Adipocyte (in vitro differentiated cells): ENCODE data around the gene SCYL3.
"Not testable (repeated sequence)": the region's sequence is repeated elsewhere in the genome, so short reads cannot be mapped to it uniquely, and the experiment has no call there.

Experiments used
- DNase-seq: peaks from one replicate; pipeline ENCODE4 v3.0.0-alpha.2; 2015; ENCODE audit warnings: low read depth
- H3K27me3 ChIP-seq: replicated peaks from 2 replicates; pipeline ENCODE4 v1.7.0; 2013; ENCODE audit warnings: mild to moderate bottlenecking, low read length, moderate library complexity; ENCODE audit not compliant: control insufficient read depth, insufficient read depth
- H3K36me3 ChIP-seq: 2 replicates; pipeline ENCODE4 v1.7.0; 2013; ENCODE audit warnings: low read length, mild to moderate bottlenecking, moderate library complexity; ENCODE audit not compliant: control insufficient read depth, insufficient read depth, severe bottlenecking
- H3K4me1 ChIP-seq: 2 replicates; pipeline ENCODE4 v1.7.0; 2013; ENCODE audit warnings: mild to moderate bottlenecking, low read length, moderate library complexity; ENCODE audit not compliant: control insufficient read depth, insufficient read depth
- H3K4me3 ChIP-seq: 2 replicates; pipeline ENCODE4 v1.7.0; 2013; ENCODE audit warnings: mild to moderate bottlenecking, low read length, moderate library complexity
- H3K9ac ChIP-seq: 2 replicates; pipeline ENCODE4 v1.7.0; 2013; ENCODE audit warnings: mild to moderate bottlenecking, low read length, moderate library complexity
- H3K9me3 ChIP-seq: 2 replicates; pipeline ENCODE4 v1.7.0; 2013; ENCODE audit warnings: mild to moderate bottlenecking, low read length, moderate library complexity; ENCODE audit not compliant: control insufficient read depth

Gene SCYL3

DNA sequence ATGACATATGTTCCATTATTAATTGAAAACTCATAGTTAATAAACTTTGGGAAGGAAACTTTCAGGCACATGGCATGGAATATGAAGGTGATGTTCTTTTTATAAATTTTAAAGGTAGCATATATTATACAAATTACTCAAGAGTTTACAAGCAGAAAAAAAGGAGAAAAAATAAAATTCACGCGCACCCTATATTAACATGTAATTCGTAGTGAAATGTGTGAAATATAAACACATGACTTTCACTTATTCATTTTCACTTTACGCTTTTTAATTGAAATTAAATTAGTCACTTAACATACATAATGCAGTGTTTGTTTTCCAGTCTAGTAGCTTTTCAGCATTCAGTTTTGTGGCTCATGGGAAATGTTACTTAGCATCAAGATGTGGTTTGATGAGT lies 27.4 kb upstream of the SCYL3 start:
- Histone ChIP-seq H3K9ac (no peak overlapping the region), H3K4me1 (peaks cover 3% of the 10 kb centered on the region)

DNA sequence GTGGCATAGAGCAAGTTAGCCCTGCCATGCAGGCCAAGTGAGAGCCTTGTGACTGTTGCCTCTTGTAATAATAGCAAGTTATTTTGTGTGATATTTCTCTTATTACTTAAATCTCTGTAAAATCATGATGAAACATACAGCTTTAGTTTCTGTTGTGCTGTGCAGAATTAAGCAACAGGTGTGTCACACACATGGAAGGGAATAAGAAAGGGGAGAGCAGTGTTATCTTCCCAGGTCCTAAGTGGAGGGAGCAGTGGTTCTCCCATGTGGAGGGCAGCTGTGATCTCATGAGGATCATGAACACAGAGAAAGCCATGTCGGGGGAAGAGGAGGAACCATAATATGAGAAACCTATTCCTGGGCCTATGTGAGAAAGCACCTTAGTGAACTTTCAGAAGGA lies 25.2 kb upstream of the SCYL3 start:
- Histone ChIP-seq H3K9me3 (no peaks in the 10 kb centered on the region), H3K9ac (no peak overlapping the region)

More for the DNA sequence above, 27.4 kb upstream of the SCYL3 start:
- Histone ChIP-seq H3K27me3 (no peaks in the 10 kb centered on the region), H3K4me3 (no peak overlapping the region), H3K36me3 (no peaks in the 10 kb centered on the region), H3K9me3 (no peaks in the 10 kb centered on the region)
- DNase-seq = no peak

DNA sequence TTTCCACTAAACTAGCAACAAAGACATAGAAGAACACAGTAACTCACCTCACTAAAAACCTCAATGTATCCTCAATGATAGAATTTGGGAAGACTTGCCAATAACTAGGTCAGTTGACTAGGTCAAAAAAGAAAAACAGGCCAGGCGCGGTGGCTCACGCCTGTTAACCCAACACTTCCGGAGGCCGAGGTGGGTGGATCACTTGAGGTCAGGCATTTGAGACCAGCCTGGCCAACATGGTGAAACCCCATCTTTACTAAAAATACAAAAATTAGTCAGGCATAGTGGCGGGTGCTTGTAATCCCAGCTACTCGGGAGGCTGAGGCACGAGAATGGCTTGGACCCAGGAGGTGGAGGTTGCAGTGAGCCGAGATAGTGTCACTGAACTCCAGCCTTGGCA lies 24.5 kb upstream of the SCYL3 start:
- not testable (repeated sequence) for H3K36me3 ChIP-seq, H3K9ac ChIP-seq, DNase-seq, H3K9me3 ChIP-seq, H3K27me3 ChIP-seq, H3K4me3 ChIP-seq
- peaks cover 11% of the 10 kb centered on the region for H3K4me1 ChIP-seq

More for the DNA sequence above, 25.2 kb upstream of the SCYL3 start:
- Histone ChIP-seq H3K4me3 (no peak overlapping the region), H3K27me3 (no peaks in the 10 kb centered on the region), H3K36me3 (no peaks in the 10 kb centered on the region), H3K4me1 (peaks cover 11% of the 10 kb centered on the region)
- no peak for DNase-seq

DNA sequence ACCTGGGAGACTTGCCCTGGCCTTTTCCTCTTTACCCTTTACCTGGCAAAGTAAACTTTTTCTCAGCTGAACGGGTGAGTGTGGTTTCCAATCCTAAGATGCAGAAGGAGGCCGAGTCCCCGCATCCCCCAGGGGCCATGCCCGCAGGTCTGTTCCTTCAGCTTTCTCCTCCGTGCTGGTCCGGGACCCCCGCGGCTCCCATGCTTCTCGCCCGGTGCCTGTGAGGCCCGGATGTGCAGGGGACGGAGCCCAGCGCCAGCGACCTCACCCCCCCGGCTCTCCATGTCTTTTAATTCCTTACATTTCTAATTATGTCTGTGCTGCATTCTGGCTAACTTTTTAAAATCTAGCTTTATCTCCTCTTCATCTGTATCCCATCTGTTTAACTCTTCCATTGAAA lies 21.5 kb upstream of the SCYL3 start:
- Histone ChIP-seq H3K9me3 (no peaks in the 10 kb centered on the region), H3K9ac (no peak overlapping the region), H3K4me3 (peak overlapping the region; percentile 48), H3K4me1 (peaks cover 11% of the 10 kb centered on the region), H3K27me3 (no peaks in the 10 kb centered on the region), H3K36me3 (no peaks in the 10 kb centered on the region)
- no peak for DNase-seq

DNA sequence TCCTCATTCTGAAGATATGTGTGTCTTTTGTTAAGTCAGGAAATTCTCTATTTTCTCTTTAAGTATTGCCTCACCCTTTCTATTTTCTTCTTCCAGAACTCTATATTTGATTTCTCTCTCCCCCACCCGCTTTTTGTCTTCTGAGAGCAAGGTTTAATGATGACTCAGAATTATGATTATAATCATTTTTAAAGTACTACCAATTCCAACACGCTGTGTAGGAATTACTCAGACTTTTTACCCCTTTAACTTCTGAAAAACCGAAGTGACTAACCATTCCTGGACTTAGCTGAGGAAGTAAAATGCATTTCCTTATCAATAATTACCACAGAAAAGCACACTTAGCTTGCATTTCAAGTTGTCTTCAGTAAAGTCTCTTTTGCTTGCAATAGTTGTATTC lies 20.8 kb upstream of the SCYL3 start:
- Histone ChIP-seq H3K27me3 (no peaks in the 10 kb centered on the region), H3K36me3 (no peaks in the 10 kb centered on the region), H3K9ac (no peak overlapping the region), H3K9me3 (no peaks in the 10 kb centered on the region), H3K4me1 (peaks cover 11% of the 10 kb centered on the region), H3K4me3 (peak overlapping the region; percentile 48)
- peak; percentile 47 for DNase-seq

GRCh38 chr1:169909499-169909898 lies 15.8 kb upstream of the SCYL3 start:
- Histone ChIP-seq H3K9me3 (no peaks in the 10 kb centered on the region), H3K36me3 (no peaks in the 10 kb centered on the region), H3K4me3 (no peak overlapping the region), H3K27me3 (no peaks in the 10 kb centered on the region), H3K4me1 (peaks cover 10% of the 10 kb centered on the region), H3K9ac (no peak overlapping the region)
- DNase-seq = no peak

DNA sequence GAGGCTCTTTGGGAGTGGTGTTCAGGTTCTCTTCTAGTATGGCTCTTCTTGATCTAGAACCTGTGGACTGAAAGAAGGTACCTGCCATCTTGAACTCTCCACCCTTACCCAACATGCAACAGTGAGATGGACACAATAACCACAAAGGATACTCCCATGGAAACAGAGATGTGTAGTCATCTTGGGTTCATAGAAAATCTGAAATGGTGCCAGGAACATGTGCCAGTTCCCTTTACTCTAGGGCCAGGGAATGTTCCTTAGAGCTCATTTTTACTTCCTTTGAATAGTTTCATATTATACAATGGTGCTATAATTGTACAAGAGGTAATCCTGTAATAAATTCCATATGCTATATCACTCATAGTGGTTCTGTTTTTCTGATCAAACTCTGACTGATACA lies 13.2 kb upstream of the SCYL3 start:
- Histone ChIP-seq H3K36me3 (no peaks in the 10 kb centered on the region), H3K4me1 (peaks cover 6% of the 10 kb centered on the region), H3K9ac (no peak overlapping the region), H3K27me3 (no peaks in the 10 kb centered on the region), H3K9me3 (no peaks in the 10 kb centered on the region), H3K4me3 (no peak overlapping the region)
- DNase-seq = peak; percentile 66

DNA sequence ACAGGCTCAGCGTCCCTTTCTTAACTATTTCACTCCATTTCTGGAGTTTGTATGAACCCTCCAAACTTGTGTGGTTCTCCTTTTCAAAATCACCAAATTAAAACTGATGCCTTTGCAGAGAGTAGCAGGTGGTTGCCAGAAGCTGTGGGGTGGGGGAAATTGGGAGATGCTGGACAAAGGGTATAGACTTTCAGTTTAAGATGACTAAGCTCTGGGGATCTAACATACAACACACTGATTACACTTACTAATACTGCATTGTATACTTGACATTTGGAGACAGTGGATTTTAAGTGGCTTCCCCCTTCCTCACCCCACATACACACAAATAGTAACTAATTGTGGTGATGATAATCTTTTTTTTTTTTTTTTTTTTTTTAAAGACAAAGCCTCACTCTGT lies 11.1 kb upstream of the SCYL3 start:
- Histone ChIP-seq H3K9ac (no peak overlapping the region), H3K9me3 (no peaks in the 10 kb centered on the region), H3K36me3 (no peaks in the 10 kb centered on the region), H3K4me1 (peaks cover 6% of the 10 kb centered on the region), H3K4me3 (no peak overlapping the region), H3K27me3 (no peaks in the 10 kb centered on the region)
- no peak for DNase-seq

DNA sequence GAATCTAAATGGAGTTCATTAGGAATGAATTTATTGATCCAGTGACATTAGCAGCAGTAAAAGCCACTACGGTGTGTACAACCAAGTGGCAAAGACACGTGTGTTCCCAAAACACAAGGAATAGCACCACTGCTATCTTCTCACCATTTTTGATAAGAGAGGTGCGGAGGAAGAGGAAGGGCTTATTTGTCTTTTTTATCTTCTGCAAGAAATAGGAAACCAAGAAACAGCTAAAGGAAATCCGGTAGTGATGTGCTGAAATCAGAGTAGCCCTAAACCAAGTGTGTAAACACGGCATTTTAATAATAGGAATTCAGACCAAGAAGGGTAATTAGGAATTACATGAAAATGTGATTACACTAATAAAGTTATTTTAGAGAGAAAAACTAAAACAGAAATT lies 9.1 kb upstream of the SCYL3 start:
- no peak overlapping the region for H3K4me3 ChIP-seq
- no peaks in the 10 kb centered on the region for H3K9me3 ChIP-seq
- peaks cover 6% of the 10 kb centered on the region for H3K4me1 ChIP-seq
- no peaks in the 10 kb centered on the region for H3K36me3 ChIP-seq
- no peak for DNase-seq
- H3K27me3 ChIP-seq = no peaks in the 10 kb centered on the region
- H3K9ac ChIP-seq = no peak overlapping the region

GRCh38 chr1:169901115-169901514 lies 7.4 kb upstream of the SCYL3 start:
- Histone ChIP-seq H3K4me1 (no peaks in the 10 kb centered on the region), H3K9ac (no peak overlapping the region), H3K4me3 (no peak overlapping the region), H3K27me3 (no peaks in the 10 kb centered on the region), H3K36me3 (no peaks in the 10 kb centered on the region), H3K9me3 (no peaks in the 10 kb centered on the region)
- no peak for DNase-seq

DNA sequence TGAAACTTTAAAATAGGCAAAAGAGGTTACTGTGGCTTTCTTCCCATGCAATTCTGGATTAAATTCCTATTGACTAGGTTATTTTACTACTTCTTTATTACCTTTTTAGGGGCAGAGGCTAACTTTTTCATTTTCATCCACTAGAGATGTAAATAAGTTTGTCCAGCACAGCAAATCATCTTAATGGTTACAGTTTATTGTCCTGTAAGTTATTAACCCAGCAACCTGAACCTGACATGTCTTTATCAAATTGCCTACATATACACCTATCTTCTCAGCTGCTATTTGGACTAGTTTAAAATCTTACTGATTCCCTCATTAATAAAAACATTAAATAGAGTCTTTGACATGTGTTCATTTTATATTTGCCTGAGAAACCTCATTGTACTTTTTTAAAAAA lies 6.9 kb upstream of the SCYL3 start:
- Histone ChIP-seq H3K27me3 (no peaks in the 10 kb centered on the region), H3K4me3 (no peak overlapping the region), H3K9ac (no peak overlapping the region), H3K4me1 (no peaks in the 10 kb centered on the region), H3K36me3 (no peaks in the 10 kb centered on the region), H3K9me3 (no peaks in the 10 kb centered on the region)
- DNase-seq = no peak

DNA sequence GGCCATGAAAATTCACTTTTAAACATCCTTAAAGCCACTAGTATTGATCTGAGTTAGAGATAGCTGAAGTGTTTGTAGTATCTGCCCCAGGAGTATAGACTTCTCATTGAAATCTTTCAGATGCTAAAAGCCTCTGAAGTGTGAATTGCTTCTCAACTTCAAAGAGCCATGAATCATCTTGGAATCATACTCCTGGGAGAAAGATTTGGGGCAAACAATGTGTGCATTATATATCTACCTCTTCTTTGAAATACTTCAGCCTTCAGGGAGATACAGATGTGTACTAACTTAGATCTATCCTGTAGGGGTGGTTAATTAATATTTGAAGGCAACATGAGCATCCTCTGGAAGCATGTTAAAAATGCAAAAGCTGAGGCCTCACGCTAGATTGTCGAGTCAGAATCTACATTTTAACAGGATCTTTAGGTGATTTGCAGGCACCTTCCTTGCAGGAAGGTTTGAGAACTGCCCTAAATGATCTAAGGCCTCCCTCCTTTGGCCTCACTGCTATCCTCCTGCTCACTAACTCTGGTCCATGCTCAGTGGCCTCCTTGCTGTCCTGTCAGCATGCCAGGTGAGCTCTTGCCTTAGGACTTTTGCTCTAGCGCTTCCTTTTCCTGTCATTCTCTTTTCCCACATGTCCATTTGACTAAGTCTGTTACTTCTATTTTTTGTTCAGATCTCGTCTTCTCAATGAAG lies 6.0 kb upstream of the SCYL3 start:
- Histone ChIP-seq H3K27me3 (no peaks in the 10 kb centered on the region), H3K4me1 (peaks cover 1% of the 10 kb centered on the region), H3K4me3 (no peak overlapping the region), H3K9me3 (no peaks in the 10 kb centered on the region), H3K36me3 (no peaks in the 10 kb centered on the region), H3K9ac (no peak overlapping the region)
- no peak for DNase-seq
